ENCODE measurements around the gene MRPS18B.

GRCh38 chr6:30641048-30641447 lies 23.4 kb downstream of the MRPS18B start:
- TF ChIP-seq POLR2A (IDR thresholded peaks at IDR 0.05; ENCODE audit: low read length) (no peak), GATA1 (IDR thresholded peaks at IDR 0.05; ENCODE audit: low read depth, low read length) (no peak)

All from erythroblast (primary cell).